ENCODE data around the gene RPRD1B.
"Not testable (repeated sequence)": the region's sequence is repeated elsewhere in the genome, so short reads cannot be mapped to it uniquely, and the experiment has no call there.

The RPRD1B gene

GRCh38 chr20:38008233-38008944 is 25.2 kb upstream of the RPRD1B start:
- H2AK5ac ChIP-seq (ENCODE audit: low read depth, low read length), result no peak overlapping the region
- H3K23ac ChIP-seq (ENCODE audit: low read depth, low read length, poor library complexity), result no peak overlapping the region
- H2BK120ac ChIP-seq (ENCODE audit: low read depth, low read length), result no peak overlapping the region
- no peak overlapping the region for H3K9ac ChIP-seq (ENCODE audit: low read depth, low read length, poor library complexity)
- no peak overlapping the region for H2BK12ac ChIP-seq (ENCODE audit: low read length)
- no peak overlapping the region for H3K4me3 ChIP-seq (ENCODE audit: low read length in 2 of 2)
- H2BK15ac ChIP-seq (ENCODE audit: low read length), result no peak overlapping the region
- H2AFZ ChIP-seq (ENCODE audit: low read length), result no peak overlapping the region
- DNase-seq (ENCODE audit: low spot score), result no peak
- H4K91ac ChIP-seq (ENCODE audit: low read depth, low read length, poor library complexity), result no peak overlapping the region
- no CpG with 5 or more reads among the region's 5 CpGs for WGBS, 2 donors (ENCODE audit: extremely low coverage in 2 of 2, insufficient read length in 2 of 2, insufficient replicate concordance in 1 of 2)
- no peak overlapping the region for H2BK5ac ChIP-seq (ENCODE audit: low read length)
- H3K18ac ChIP-seq (ENCODE audit: low read length), result no peak overlapping the region
- no peaks in the 10 kb centered on the region for H3K9me3 ChIP-seq (replicated peaks in 1 of 2; ENCODE audit: control insufficient read depth in 2 of 2, insufficient read depth in 1 of 2, low read depth in 1 of 2, low read length in 2 of 2)
- H3K36me3 ChIP-seq (replicated peaks in 1 of 2; ENCODE audit: control insufficient read depth in 2 of 2, insufficient read depth in 2 of 2, low read length in 2 of 2), result peaks cover 21 to 95% of the 10 kb centered on the region in 2 donors
- H3K79me1 ChIP-seq (ENCODE audit: low read depth, low read length), result no peaks in the 10 kb centered on the region
- no peak overlapping the region for H3K4me2 ChIP-seq (ENCODE audit: insufficient read depth, low read length, poor library complexity, severe bottlenecking)
- H4K8ac ChIP-seq (ENCODE audit: low read depth, low read length), result no peak overlapping the region
- no peaks in the 10 kb centered on the region for H3K4me1 ChIP-seq (ENCODE audit: control insufficient read depth in 2 of 2, insufficient read depth in 1 of 2, low read depth in 1 of 2, low read length in 2 of 2)
- H3K4ac ChIP-seq (ENCODE audit: low read length), result no peak overlapping the region
- H3K27ac ChIP-seq (replicated peaks; ENCODE audit: low read length), result no peak overlapping the region
- no peak overlapping the region for H3K14ac ChIP-seq (ENCODE audit: low read length)
- H3K27me3 ChIP-seq (ENCODE audit: control insufficient read depth in 3 of 3, insufficient read depth in 3 of 3, low read depth in 1 of 3, low read length in 3 of 3), result no peaks in the 10 kb centered on the region

DNA sequence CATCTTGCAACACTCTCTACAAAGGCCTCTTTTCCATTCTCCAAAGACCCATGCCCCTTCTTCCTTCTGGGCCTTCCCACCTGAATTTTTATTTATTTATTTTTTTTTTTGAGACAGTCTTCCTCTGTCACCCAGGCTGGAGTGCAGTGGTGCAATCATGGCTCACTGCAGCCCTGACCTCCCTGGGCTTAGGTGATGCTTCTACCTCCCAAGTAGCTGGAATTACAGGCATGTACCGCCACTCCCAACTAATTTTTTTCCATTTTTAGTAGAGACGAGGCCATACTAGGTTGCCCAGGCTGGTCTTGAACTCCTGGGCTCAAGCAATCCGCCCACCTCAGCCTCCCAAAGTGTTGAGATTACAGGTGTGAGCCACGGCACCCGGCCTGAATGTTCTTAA is 24.1 kb upstream of the RPRD1B start:
- not testable (repeated sequence) for H2AK5ac ChIP-seq (ENCODE audit: low read depth, low read length); H3K9ac ChIP-seq (ENCODE audit: low read depth, low read length, poor library complexity); H4K8ac ChIP-seq (ENCODE audit: low read depth, low read length); DNase-seq (ENCODE audit: low spot score); H2AFZ ChIP-seq (ENCODE audit: low read length); H3K4me1 ChIP-seq (ENCODE audit: control insufficient read depth in 2 of 2, insufficient read depth in 1 of 2, low read depth in 1 of 2, low read length in 2 of 2); H3K27ac ChIP-seq (replicated peaks; ENCODE audit: low read length); H2BK120ac ChIP-seq (ENCODE audit: low read depth, low read length); H3K27me3 ChIP-seq (ENCODE audit: control insufficient read depth in 3 of 3, insufficient read depth in 3 of 3, low read depth in 1 of 3, low read length in 3 of 3); H2BK15ac ChIP-seq (ENCODE audit: low read length); H4K91ac ChIP-seq (ENCODE audit: low read depth, low read length, poor library complexity); H3K4me2 ChIP-seq (ENCODE audit: insufficient read depth, low read length, poor library complexity, severe bottlenecking); H2BK12ac ChIP-seq (ENCODE audit: low read length); H3K4ac ChIP-seq (ENCODE audit: low read length); H3K14ac ChIP-seq (ENCODE audit: low read length); H3K9me3 ChIP-seq (replicated peaks in 1 of 2; ENCODE audit: control insufficient read depth in 2 of 2, insufficient read depth in 1 of 2, low read depth in 1 of 2, low read length in 2 of 2); H2BK5ac ChIP-seq (ENCODE audit: low read length); H3K23ac ChIP-seq (ENCODE audit: low read depth, low read length, poor library complexity); H3K18ac ChIP-seq (ENCODE audit: low read length); H3K79me1 ChIP-seq (ENCODE audit: low read depth, low read length); H3K4me3 ChIP-seq (ENCODE audit: low read length in 2 of 2)
- H3K36me3 ChIP-seq (replicated peaks in 1 of 2; ENCODE audit: control insufficient read depth in 2 of 2, insufficient read depth in 2 of 2, low read length in 2 of 2), result peaks cover 29 to 95% of the 10 kb centered on the region in 2 donors
- no CpG with 5 or more reads among the region's 5 CpGs for WGBS, 2 donors (ENCODE audit: extremely low coverage in 2 of 2, insufficient read length in 2 of 2, insufficient replicate concordance in 1 of 2)

GRCh38 chr20:38011696-38012095 is 21.9 kb upstream of the RPRD1B start:
- Histone ChIP-seq H3K18ac (ENCODE audit: low read length) (no peak overlapping the region), H2BK12ac (ENCODE audit: low read length) (no peak overlapping the region), H2AK5ac (ENCODE audit: low read depth, low read length) (no peak overlapping the region), H3K27me3 (ENCODE audit: control insufficient read depth in 3 of 3, insufficient read depth in 3 of 3, low read depth in 1 of 3, low read length in 3 of 3) (no peaks in the 10 kb centered on the region), H3K4me3 (ENCODE audit: low read length in 2 of 2) (no peak overlapping the region), H4K8ac (ENCODE audit: low read depth, low read length) (no peak overlapping the region), H3K9ac (ENCODE audit: low read depth, low read length, poor library complexity) (no peak overlapping the region), H3K4me2 (ENCODE audit: insufficient read depth, low read length, poor library complexity, severe bottlenecking) (no peak overlapping the region), H3K4ac (ENCODE audit: low read length) (no peak overlapping the region), H3K27ac (replicated peaks; ENCODE audit: low read length) (no peak overlapping the region), H2BK120ac (ENCODE audit: low read depth, low read length) (no peak overlapping the region), H3K79me1 (ENCODE audit: low read depth, low read length) (peaks cover 7% of the 10 kb centered on the region), H2BK5ac (ENCODE audit: low read length) (no peak overlapping the region), H3K23ac (ENCODE audit: low read depth, low read length, poor library complexity) (no peak overlapping the region), H2BK15ac (ENCODE audit: low read length) (no peak overlapping the region), H3K14ac (ENCODE audit: low read length) (no peak overlapping the region), H3K4me1 (ENCODE audit: control insufficient read depth in 2 of 2, insufficient read depth in 1 of 2, low read depth in 1 of 2, low read length in 2 of 2) (no peaks in the 10 kb centered on the region), H2AFZ (ENCODE audit: low read length) (no peak overlapping the region), H3K36me3 (replicated peaks in 1 of 2; ENCODE audit: control insufficient read depth in 2 of 2, insufficient read depth in 2 of 2, low read length in 2 of 2) (peaks cover 32 to 97% of the 10 kb centered on the region in 2 donors), H3K9me3 (replicated peaks in 1 of 2; ENCODE audit: control insufficient read depth in 2 of 2, insufficient read depth in 1 of 2, low read depth in 1 of 2, low read length in 2 of 2) (peaks cover 0 to 14% of the 10 kb centered on the region in 2 donors), H4K91ac (ENCODE audit: low read depth, low read length, poor library complexity) (no peak overlapping the region)
- WGBS, 2 donors (ENCODE audit: extremely low coverage in 2 of 2, insufficient read length in 2 of 2, insufficient replicate concordance in 1 of 2), result no CpG with 5 or more reads among the region's 5 CpGs
- no peak for DNase-seq (ENCODE audit: low spot score)

DNA sequence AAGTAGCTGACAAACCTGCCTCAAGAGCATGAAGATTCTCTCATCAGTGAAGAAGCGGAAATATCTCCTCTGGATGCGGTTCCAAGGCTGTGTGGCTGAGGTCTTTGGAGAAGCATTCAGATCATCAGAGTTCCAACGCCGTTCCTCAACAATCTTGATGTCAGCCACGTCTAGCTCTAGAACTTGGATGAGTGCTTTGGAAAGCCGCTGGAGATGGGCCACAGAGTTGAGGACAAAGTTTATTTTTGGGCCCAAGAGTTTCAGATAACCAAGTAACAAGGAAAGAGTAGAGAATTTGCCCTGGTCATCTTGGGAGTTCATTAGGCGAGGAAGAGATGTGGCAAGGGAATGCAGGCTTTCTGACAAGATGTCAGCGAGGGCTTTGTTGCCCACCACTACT is 21.2 kb upstream of the RPRD1B start:
- Histone ChIP-seq H3K4me3 (ENCODE audit: low read length in 2 of 2) (no peak overlapping the region), H2BK12ac (ENCODE audit: low read length) (no peak overlapping the region), H3K18ac (ENCODE audit: low read length) (no peak overlapping the region), H3K9ac (ENCODE audit: low read depth, low read length, poor library complexity) (no peak overlapping the region), H2AK5ac (ENCODE audit: low read depth, low read length) (no peak overlapping the region), H3K4ac (ENCODE audit: low read length) (no peak overlapping the region), H3K79me1 (ENCODE audit: low read depth, low read length) (peaks cover 7% of the 10 kb centered on the region), H4K91ac (ENCODE audit: low read depth, low read length, poor library complexity) (no peak overlapping the region), H3K4me2 (ENCODE audit: insufficient read depth, low read length, poor library complexity, severe bottlenecking) (no peak overlapping the region), H3K36me3 (replicated peaks in 1 of 2; ENCODE audit: control insufficient read depth in 2 of 2, insufficient read depth in 2 of 2, low read length in 2 of 2) (peaks cover 37 to 97% of the 10 kb centered on the region in 2 donors), H3K23ac (ENCODE audit: low read depth, low read length, poor library complexity) (no peak overlapping the region), H3K9me3 (replicated peaks in 1 of 2; ENCODE audit: control insufficient read depth in 2 of 2, insufficient read depth in 1 of 2, low read depth in 1 of 2, low read length in 2 of 2) (peaks cover 1 to 21% of the 10 kb centered on the region in 2 donors), H4K8ac (ENCODE audit: low read depth, low read length) (no peak overlapping the region), H3K27me3 (ENCODE audit: control insufficient read depth in 3 of 3, insufficient read depth in 3 of 3, low read depth in 1 of 3, low read length in 3 of 3) (no peaks in the 10 kb centered on the region), H3K27ac (replicated peaks; ENCODE audit: low read length) (no peak overlapping the region), H3K14ac (ENCODE audit: low read length) (no peak overlapping the region), H2BK15ac (ENCODE audit: low read length) (no peak overlapping the region), H2BK5ac (ENCODE audit: low read length) (no peak overlapping the region), H2AFZ (ENCODE audit: low read length) (no peak overlapping the region), H2BK120ac (ENCODE audit: low read depth, low read length) (no peak overlapping the region), H3K4me1 (ENCODE audit: control insufficient read depth in 2 of 2, insufficient read depth in 1 of 2, low read depth in 1 of 2, low read length in 2 of 2) (no peaks in the 10 kb centered on the region)
- WGBS, 2 donors (ENCODE audit: extremely low coverage in 2 of 2, insufficient read length in 2 of 2, insufficient replicate concordance in 1 of 2), result no CpG with 5 or more reads among the region's 8 CpGs
- DNase-seq (ENCODE audit: low spot score), result no peak

All from neuronal stem cell (in vitro differentiated cells).